ENCODE results near the gene PCDHGA10.
A peak's percentile ranks its signal among the peaks of the same experiment; 100 is the strongest.

PCDHGA10 gene

DNA sequence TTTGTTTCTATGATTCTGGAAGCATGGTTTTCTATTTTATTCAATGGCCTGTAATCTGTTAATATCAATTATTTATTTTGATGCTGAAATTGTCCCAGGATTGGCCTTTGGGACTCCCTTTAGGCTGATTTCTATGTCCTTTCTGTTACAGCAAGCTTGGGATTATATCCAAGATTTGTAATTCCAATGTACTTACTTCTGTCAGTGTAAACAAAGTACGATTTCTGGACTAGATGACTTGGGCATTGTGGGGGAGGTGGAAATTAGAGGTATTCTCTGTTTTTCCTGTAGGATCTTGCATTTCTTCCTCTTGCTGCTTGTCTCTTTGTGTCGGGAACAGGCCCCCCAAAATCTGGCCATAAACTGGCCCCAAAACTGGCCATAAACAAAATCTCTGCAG is 21.2 kb downstream of the PCDHGA10 start:
- DNase-seq (ENCODE audit: low read depth), result peak; percentile 31
- no peak overlapping the region for H3K4me3 ChIP-seq (ENCODE audit: low read length)
- TF ChIP-seq, protein P1, sequence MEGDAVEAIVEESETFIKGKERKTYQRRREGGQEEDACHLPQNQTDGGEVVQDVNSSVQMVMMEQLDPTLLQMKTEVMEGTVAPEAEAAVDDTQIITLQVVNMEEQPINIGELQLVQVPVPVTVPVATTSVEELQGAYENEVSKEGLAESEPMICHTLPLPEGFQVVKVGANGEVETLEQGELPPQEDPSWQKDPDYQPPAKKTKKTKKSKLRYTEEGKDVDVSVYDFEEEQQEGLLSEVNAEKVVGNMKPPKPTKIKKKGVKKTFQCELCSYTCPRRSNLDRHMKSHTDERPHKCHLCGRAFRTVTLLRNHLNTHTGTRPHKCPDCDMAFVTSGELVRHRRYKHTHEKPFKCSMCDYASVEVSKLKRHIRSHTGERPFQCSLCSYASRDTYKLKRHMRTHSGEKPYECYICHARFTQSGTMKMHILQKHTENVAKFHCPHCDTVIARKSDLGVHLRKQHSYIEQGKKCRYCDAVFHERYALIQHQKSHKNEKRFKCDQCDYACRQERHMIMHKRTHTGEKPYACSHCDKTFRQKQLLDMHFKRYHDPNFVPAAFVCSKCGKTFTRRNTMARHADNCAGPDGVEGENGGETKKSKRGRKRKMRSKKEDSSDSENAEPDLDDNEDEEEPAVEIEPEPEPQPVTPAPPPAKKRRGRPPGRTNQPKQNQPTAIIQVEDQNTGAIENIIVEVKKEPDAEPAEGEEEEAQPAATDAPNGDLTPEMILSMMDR (conservative IDR thresholded peaks at IDR 0.05; ENCODE audit: low read length), result no peak

DNA sequence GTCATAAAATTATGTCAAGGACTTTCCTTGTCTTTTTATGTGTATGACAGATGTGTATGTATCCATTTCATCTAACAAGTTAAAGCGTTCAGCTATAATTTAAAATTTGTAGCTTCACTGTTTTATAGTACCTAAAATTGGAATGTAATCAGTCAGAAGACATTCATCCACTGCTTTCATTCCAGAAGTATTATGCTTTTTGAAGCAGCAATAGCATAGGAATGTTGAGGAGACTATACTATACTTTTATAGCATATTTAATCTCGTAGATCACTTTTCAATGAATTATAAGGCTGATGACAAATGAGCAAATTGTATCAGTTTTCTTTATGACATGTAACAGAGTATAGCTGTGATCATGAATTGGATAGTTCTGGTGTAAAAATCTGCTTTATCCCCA is 24.4 kb downstream of the PCDHGA10 start:
- TF ChIP-seq, protein P1 (conservative IDR thresholded peaks at IDR 0.05; ENCODE audit: low read length), result no peak
- H3K4me3 ChIP-seq (ENCODE audit: low read length), result no peak overlapping the region
- DNase-seq (ENCODE audit: low read depth), result peak; percentile 14

DNA sequence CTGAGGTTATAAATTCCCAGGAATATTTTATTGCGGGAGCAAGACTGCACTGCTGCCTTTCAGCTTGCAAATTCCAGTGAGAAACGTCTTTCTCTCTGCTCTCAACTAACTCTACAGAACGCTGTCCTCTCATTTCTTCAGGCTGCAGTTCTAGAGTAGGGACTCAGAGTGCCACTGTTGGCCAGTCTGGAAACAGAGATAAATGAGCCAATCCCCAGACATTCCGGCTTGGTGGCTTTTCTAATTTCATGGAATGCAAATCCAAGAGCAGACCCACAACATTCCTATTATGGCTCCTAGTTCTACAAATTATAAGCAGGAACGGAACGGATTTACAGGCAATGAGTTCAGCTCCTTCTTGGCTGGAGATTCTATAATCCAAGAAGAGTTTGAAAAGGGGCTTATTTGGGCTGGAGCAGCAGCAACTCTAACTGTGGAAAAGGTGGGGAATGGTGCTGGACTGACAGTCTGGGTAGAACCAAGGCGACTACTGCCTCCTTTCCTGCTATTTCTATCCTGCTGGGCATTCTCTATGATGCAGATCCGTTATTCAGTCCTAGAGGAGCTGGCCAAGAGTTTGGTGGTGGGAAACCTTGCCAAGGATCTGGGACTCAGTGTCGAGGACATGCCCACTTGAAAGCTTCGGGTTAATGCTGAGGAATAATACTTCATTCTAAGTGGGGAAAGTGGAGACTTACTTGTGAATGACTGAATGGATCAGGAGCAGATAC is 26.8 kb downstream of the PCDHGA10 start:
- H3K4me3 ChIP-seq (ENCODE audit: low read length), result no peak overlapping the region
- DNase-seq (ENCODE audit: low read depth), result peak; percentile 42
- TF ChIP-seq, protein P1 (conservative IDR thresholded peaks at IDR 0.05; ENCODE audit: low read length), result peak; percentile 23; the same call in 1 of the 2 replicates

DNA sequence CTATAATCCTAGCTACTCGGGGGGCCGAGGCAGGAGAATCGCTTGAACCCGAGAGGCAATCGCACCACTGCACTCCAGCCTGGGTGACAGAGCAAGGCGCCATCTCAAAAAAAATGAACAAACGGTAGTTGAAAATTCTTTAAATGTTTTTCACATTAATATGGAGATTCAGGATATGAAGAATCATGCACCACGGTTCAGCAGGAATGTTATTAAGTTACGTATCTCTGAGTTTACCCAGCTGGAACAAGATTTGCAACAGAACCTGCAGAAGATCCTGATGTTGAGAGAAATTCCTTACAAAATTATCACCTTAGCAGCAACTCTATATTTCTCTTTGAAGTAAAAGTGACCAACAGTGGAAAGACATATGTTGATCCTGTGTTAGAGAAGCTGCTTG is 27.6 kb downstream of the PCDHGA10 start:
- TF ChIP-seq, protein P1 (conservative IDR thresholded peaks at IDR 0.05; ENCODE audit: low read length), result no peak
- no peak overlapping the region for H3K4me3 ChIP-seq (ENCODE audit: low read length)
- DNase-seq (ENCODE audit: low read depth), result no peak

DNA sequence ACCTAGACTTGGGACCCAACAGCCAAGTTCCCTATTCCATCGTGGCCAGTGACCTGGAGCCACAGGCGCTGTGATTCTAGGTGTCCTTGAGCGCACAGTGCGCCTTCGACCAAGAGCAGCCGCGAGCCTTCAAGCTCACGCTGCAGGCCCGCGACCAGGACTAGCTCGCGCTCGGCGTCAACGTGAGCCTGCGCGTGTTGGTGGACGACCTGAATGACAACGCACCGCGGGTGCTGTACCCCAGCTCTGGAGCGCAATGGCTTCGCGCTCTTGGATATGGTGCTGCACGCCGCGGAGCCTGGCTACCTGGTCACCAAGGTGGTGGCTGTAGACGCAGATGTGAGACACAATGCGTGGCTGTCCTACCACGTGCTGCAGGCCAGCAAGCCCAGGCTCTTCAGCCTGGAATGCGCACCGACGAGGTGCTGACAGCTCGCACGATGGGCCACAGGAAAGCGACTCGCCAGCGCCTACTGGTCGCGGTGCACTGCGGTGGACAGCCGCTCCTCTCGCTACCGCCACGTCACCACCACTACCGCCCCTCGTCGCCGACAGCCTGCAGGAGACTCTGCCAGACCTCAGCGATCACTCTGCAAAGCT is 28.9 kb downstream of the PCDHGA10 start:
- DNase-seq (ENCODE audit: low read depth), result no peak
- TF ChIP-seq, protein P1 (conservative IDR thresholded peaks at IDR 0.05; ENCODE audit: low read length), result no peak
- H3K4me3 ChIP-seq (ENCODE audit: low read length), result no peak overlapping the region

DNA sequence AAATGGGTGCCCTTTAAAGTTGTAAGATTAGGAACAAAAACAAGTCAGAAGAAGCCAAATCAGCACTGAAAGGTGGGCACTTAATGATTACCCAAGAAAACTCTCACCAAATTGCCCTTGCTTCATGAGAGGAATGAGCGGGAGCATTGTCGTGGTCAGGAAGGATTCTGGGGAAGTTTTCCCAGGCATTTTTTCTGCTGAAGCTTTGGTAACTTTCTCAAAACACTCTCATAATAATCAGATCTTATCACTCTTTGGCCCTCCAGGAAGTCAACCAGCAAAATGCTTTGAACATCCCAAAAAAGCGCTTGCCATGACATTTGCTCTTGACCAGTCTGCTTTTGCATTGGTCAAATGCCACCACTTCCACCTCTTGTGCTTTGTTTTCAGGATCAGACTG is 52.6 kb downstream of the PCDHGA10 start:
- H3K4me3 ChIP-seq (ENCODE audit: low read length), result no peak overlapping the region
- TF ChIP-seq, protein P1 (conservative IDR thresholded peaks at IDR 0.05; ENCODE audit: low read length), result no peak
- peak; percentile 76 for DNase-seq (ENCODE audit: low read depth)
